Astrocyte (in vitro differentiated cells and primary cell): ENCODE results near the gene DPAGT1.

ENCODE experiments used
- EZH2 ChIP-seq: IDR thresholded peaks from 2 replicates; pipeline ENCODE4 v1.6.1; 2012; ENCODE audit warnings: mild to moderate bottlenecking, low read length, inconsistent platforms; ENCODE audit not compliant: insufficient read depth
- TF ChIP-seq, protein P1 (sequence below): IDR thresholded peaks from 2 replicates; pipeline ENCODE4 v1.5.1; 2011; ENCODE audit warnings: low read depth, mild to moderate bottlenecking, inconsistent platforms, low read length, moderate library complexity; ENCODE audit not compliant: insufficient read depth

DNA sequence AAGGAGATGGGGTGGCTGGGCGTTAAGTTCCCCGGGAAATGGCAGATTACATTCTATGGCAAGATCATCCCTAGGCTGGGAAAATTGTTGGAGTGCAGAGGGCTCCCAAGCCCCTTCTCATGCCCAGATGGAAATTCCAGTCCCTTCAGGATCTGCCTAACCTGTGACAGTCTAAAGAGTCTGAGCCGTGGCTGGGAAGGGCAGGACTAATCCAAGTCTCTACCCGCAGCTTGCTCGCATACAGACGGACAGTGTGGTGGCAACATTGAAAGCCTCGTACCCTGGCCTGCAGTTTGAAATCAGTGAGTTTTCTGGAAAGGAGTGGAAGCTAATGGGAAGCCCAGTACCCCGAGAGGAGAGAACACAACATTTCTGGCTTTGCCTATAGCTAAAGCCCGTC lies 13.2 kb downstream of the DPAGT1 start:
- no peak for TF ChIP-seq EZH2
- TF ChIP-seq, protein P1, sequence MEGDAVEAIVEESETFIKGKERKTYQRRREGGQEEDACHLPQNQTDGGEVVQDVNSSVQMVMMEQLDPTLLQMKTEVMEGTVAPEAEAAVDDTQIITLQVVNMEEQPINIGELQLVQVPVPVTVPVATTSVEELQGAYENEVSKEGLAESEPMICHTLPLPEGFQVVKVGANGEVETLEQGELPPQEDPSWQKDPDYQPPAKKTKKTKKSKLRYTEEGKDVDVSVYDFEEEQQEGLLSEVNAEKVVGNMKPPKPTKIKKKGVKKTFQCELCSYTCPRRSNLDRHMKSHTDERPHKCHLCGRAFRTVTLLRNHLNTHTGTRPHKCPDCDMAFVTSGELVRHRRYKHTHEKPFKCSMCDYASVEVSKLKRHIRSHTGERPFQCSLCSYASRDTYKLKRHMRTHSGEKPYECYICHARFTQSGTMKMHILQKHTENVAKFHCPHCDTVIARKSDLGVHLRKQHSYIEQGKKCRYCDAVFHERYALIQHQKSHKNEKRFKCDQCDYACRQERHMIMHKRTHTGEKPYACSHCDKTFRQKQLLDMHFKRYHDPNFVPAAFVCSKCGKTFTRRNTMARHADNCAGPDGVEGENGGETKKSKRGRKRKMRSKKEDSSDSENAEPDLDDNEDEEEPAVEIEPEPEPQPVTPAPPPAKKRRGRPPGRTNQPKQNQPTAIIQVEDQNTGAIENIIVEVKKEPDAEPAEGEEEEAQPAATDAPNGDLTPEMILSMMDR = no peak
